22Rv1 (cell line): Measurements from ENCODE around the gene C1QB.
A peak's percentile ranks its signal among the peaks of the same experiment; 100 is the strongest.

Experiments
- H3K27ac ChIP-seq: fragments of 450-650 bp; 2 replicates; pipeline ENCODE4 v1.5.1; 2017
- CTCF ChIP-seq: fragments of 450-650 bp; IDR thresholded peaks from 2 replicates; pipeline ENCODE4 v1.5.1; 2017; ENCODE audit warnings: mild to moderate bottlenecking
- ZFX ChIP-seq: fragments of 450-650 bp; IDR thresholded peaks from 2 replicates; pipeline ENCODE4 v1.6.1; 2017; ENCODE audit warnings: antibody characterized with exemption, borderline replicate concordance

Gene C1QB

GRCh38 chr1:22641247-22641646 lies 11.8 kb upstream of the C1QB start:
- TF ChIP-seq ZFX (no peak), CTCF (no peak)
- H3K27ac ChIP-seq = no peak overlapping the region

GRCh38 chr1:22641906-22642636 lies 11.0 kb upstream of the C1QB start:
- TF ChIP-seq CTCF = peak; percentile 92
- no peak for TF ChIP-seq ZFX
- no peak overlapping the region for H3K27ac ChIP-seq

- no peak for TF ChIP-seq ZFX
- TF ChIP-seq CTCF = no peak
- H3K27ac ChIP-seq = no peak within 1 kb of the TSS
These were observed 9.7 kb upstream of the C1QB start, which contains the start of gene C1QC for GRCh38 chr1:22643381-22643780. Gene C1QC (plus strand): TSS chr1:22643633. CDS start chr1:22644024, 391 bp downstream.

- no peak for TF ChIP-seq CTCF
- no peak for TF ChIP-seq ZFX
These were observed 9.1 kb upstream of the C1QB start for GRCh38 chr1:22643928-22644327.

GRCh38 chr1:22645931-22646330 lies 7.1 kb upstream of the C1QB start:
- no peak for TF ChIP-seq ZFX
- TF ChIP-seq CTCF = no peak
- H3K27ac ChIP-seq = no peak overlapping the region

More at GRCh38 chr1:22643928-22644327, 9.1 kb upstream of the C1QB start:
- H3K27ac ChIP-seq = no peak overlapping the region

DNA sequence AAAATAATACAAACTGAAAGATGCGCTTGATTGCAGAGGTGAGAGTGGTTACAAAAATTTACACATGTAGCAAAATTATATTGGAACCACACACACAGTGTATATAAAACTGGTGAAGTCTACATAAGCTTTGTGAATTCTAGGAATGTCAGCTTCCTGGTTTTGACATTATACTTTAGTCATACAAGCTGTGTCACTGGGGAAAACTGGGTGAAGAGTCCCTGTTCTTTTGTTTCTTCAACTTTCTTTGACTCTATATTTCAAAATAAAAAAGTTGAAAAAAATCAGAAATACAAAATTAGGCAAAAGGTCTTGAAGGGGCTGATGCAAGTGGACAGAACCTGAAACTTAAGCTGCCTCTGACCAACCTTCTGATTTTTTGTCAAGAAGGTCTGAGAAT lies 6.7 kb upstream of the C1QB start:
- TF ChIP-seq CTCF (no peak), ZFX (no peak)
- no peak overlapping the region for H3K27ac ChIP-seq

DNA sequence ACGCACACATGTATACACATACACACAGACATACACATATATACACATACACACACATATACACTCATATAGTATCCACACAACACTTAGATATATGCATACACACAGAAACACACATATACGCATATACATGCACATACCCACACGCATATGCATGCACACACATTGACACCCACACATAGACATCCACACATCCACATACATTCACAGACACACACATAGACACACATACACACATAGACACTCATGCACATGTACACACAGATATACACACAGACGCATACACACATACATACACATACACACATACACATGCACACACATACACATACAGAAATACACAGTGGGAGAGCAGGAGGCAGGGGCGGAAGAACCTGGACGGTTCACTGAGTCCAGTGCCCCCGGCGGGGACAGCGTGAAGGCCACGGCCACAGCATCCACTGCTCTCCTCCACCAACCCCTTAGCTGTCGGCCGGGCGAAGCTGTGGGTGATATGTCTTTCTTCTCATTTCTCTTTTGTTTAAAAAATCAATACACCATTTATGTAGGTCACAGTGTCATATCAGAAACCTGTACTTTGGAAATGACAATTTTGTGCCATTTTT lies 2.8 kb upstream of the C1QB start:
- H3K27ac ChIP-seq = no peak overlapping the region
- TF ChIP-seq ZFX = no peak
- peak; percentile 27 for TF ChIP-seq CTCF
